K562 (cell line): ENCODE measurements around the gene NMNAT1. TPM values are rescaled to one million over a fixed set of nuclear protein-coding genes. Genes with fewer than 3 reads are reported as not detected.

Experiments used
- ARID1B ChIP-seq: fragments of 450-650 bp; IDR thresholded peaks from 2 replicates; pipeline ENCODE4 v1.6.1; 2016; ENCODE audit warnings: antibody characterized with exemption, mild to moderate bottlenecking, inconsistent platforms
- CBX5 ChIP-seq: IDR thresholded peaks from 2 replicates; pipeline ENCODE4 v1.6.1; 2014; ENCODE audit warnings: low read depth, borderline replicate concordance
- ERF ChIP-seq: fragments of 450-650 bp; formaldehyde crosslinking; IDR thresholded peaks from 2 replicates; pipeline ENCODE4 v1.4.0; 2020; ENCODE audit warnings: mild to moderate bottlenecking, mixed read lengths
- ETS2 ChIP-seq: IDR thresholded peaks from 2 replicates; pipeline ENCODE4 v1.6.1; 2016; ENCODE audit warnings: borderline replicate concordance, missing genetic modification characterization, mild to moderate bottlenecking, moderate library complexity, missing compliant biosample characterization; ENCODE audit not compliant: poor library complexity, severe bottlenecking
- MED1 ChIP-seq: sonication (generic); formaldehyde crosslinking; IDR thresholded peaks from 2 replicates; pipeline ENCODE4 v1.8.1; 2023; ENCODE audit warnings: missing genetic modification reagents, borderline replicate concordance
- NCOA1 ChIP-seq: fragments of 450-650 bp; IDR thresholded peaks from 2 replicates; pipeline ENCODE4 v1.6.1; 2016; ENCODE audit warnings: low read depth
- NFRKB ChIP-seq: fragments of 450-650 bp; IDR thresholded peaks from 2 replicates; pipeline ENCODE4 v1.6.1; 2016; ENCODE audit warnings: low read depth
- POU5F1 ChIP-seq: fragments of 150-350 bp; IDR thresholded peaks from 2 replicates; pipeline ENCODE4 v1.6.1; 2014; ENCODE audit warnings: borderline replicate concordance, low read length, low read depth, mild to moderate bottlenecking; ENCODE audit not compliant: partially characterized antibody
- PRPF4 ChIP-seq: fragments of 200-400 bp; formaldehyde crosslinking; IDR thresholded peaks from one replicate; pipeline ENCODE4 v1.6.1; 2017; ENCODE audit warnings: low read length, low read depth, mild to moderate bottlenecking; ENCODE audit not compliant: insufficient read depth, poor library complexity, severe bottlenecking
- SAFB2 ChIP-seq: fragments of 200-400 bp; formaldehyde crosslinking; IDR thresholded peaks from 2 replicates; pipeline ENCODE4 v1.6.1; 2018; ENCODE audit warnings: borderline replicate concordance, low read length, low read depth, moderate library complexity; ENCODE audit not compliant: severe bottlenecking
- SMARCE1 ChIP-seq: fragments of 450-650 bp; IDR thresholded peaks from 2 replicates; pipeline ENCODE4 v1.7.1; 2016; ENCODE audit warnings: mild to moderate bottlenecking
- THRAP3 ChIP-seq: fragments of 450-650 bp; IDR thresholded peaks from 2 replicates; pipeline ENCODE4 v1.6.1; 2016; ENCODE audit warnings: mild to moderate bottlenecking, inconsistent platforms, borderline replicate concordance
- TRIM25 ChIP-seq: fragments of 450-650 bp; IDR thresholded peaks from 2 replicates; pipeline ENCODE4 v1.7.0; 2016; ENCODE audit warnings: borderline replicate concordance
- TSC22D4 ChIP-seq: fragments of 450-650 bp; IDR thresholded peaks from 2 replicates; pipeline ENCODE4 v1.6.1; 2016; ENCODE audit warnings: missing genetic modification characterization, missing biosample characterization, control low read depth
- ZNF121 ChIP-seq: sonication (generic); formaldehyde crosslinking; conservative IDR thresholded peaks from 2 replicates; pipeline ENCODE4 v1.8.0; 2022; ENCODE audit warnings: missing genetic modification reagents
- polyA plus RNA-seq, 8 experiments: library from polyadenylated mRNA; depleted of rRNA in 4 of 8; stranded (reverse) in 5 of 8; unstranded in 3 of 8; fragments of >200 nt; fragmentation: Nextera tagmentation in 2 of 8; fragmentation: Illumina TruSeq in 1 of 8; extraction: Ambion mirVana in 2 of 8; extraction: Trizol in 1 of 8; gene quantifications; 2 replicates each; pipeline versions ENCODE4 v1.2.1 to v1.2.3, GENCODE V29; 2011 to 2014; ENCODE audit warnings: inconsistent platforms in 1 of 8, missing spikeins in 1 of 8
- total RNA-seq, 7 experiments: library from RNA; depleted of rRNA in 6 of 7; stranded (reverse); fragments of >200 nt in 6 of 7; fragmentation: Illumina TruSeq in 2 of 7; extraction: Trizol in 2 of 7; gene quantifications; 2 replicates each; pipeline versions ENCODE4 v1.2.1 to v1.2.3, GENCODE V29; 2011 to 2021; ENCODE audit warnings: low replicate concordance in 1 of 7
- TF ChIP-seq, protein P1 (sequence below): fragments of 450-650 bp; conservative IDR thresholded peaks from 2 replicates; pipeline ENCODE4 v1.6.1; 2016; ENCODE audit warnings: missing genetic modification characterization, low read depth, mild to moderate bottlenecking, missing compliant biosample characterization, moderate library complexity
- TF ChIP-seq, protein P2 (sequence below): fragments of 250-450 bp; sonication (Bioruptor Pico); IDR thresholded peaks from 2 replicates; pipeline ENCODE4 v1.5.0; 2020; ENCODE audit warnings: mild to moderate bottlenecking, borderline replicate concordance
- TF ChIP-seq, protein P3 (sequence below): fragments of 450-650 bp; formaldehyde crosslinking; IDR thresholded peaks from 2 replicates; pipeline ENCODE4 v1.4.0; 2020; ENCODE audit warnings: mild to moderate bottlenecking, mixed read lengths

Gene NMNAT1
- total and polyA plus RNA-seq, 9 of the 15 experiments (the other 6 are each of a cell fraction or from before 2014, with no cell fraction given), result 5.1 to 14.6 (median 12.1) TPM

- TF ChIP-seq TRIM25 (no peak), POU5F1 (no peak), ETS2 (tag) (no peak), NCOA1 (peak; percentile 37; the same call in 1 of the 2 replicates), NFRKB (peak; percentile 81), SAFB2 (no peak), ARID1B (peak; percentile 57; the same call in 1 of the 2 replicates), MED1 (CRISPR knock-in tag) (no peak), TSC22D4 (tag) (no peak), ERF (CRISPR knock-in tag) (peak; percentile 75; the same call in 1 of the 2 replicates), PRPF4 (no peak), ZNF121 (CRISPR knock-in tag) (no peak), SMARCE1 (peak; percentile 67; the same call in 1 of the 2 replicates), THRAP3 (no peak), CBX5 (no peak)
- TF ChIP-seq, protein P1, sequence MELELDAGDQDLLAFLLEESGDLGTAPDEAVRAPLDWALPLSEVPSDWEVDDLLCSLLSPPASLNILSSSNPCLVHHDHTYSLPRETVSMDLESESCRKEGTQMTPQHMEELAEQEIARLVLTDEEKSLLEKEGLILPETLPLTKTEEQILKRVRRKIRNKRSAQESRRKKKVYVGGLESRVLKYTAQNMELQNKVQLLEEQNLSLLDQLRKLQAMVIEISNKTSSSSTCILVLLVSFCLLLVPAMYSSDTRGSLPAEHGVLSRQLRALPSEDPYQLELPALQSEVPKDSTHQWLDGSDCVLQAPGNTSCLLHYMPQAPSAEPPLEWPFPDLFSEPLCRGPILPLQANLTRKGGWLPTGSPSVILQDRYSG, result peak; percentile 86
- TF ChIP-seq, protein P2, sequence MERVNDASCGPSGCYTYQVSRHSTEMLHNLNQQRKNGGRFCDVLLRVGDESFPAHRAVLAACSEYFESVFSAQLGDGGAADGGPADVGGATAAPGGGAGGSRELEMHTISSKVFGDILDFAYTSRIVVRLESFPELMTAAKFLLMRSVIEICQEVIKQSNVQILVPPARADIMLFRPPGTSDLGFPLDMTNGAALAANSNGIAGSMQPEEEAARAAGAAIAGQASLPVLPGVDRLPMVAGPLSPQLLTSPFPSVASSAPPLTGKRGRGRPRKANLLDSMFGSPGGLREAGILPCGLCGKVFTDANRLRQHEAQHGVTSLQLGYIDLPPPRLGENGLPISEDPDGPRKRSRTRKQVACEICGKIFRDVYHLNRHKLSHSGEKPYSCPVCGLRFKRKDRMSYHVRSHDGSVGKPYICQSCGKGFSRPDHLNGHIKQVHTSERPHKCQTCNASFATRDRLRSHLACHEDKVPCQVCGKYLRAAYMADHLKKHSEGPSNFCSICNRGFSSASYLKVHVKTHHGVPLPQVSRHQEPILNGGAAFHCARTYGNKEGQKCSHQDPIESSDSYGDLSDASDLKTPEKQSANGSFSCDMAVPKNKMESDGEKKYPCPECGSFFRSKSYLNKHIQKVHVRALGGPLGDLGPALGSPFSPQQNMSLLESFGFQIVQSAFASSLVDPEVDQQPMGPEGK (CRISPR knock-in tag), result no peak; the same call in 1 of the 2 replicates
- TF ChIP-seq, protein P3, sequence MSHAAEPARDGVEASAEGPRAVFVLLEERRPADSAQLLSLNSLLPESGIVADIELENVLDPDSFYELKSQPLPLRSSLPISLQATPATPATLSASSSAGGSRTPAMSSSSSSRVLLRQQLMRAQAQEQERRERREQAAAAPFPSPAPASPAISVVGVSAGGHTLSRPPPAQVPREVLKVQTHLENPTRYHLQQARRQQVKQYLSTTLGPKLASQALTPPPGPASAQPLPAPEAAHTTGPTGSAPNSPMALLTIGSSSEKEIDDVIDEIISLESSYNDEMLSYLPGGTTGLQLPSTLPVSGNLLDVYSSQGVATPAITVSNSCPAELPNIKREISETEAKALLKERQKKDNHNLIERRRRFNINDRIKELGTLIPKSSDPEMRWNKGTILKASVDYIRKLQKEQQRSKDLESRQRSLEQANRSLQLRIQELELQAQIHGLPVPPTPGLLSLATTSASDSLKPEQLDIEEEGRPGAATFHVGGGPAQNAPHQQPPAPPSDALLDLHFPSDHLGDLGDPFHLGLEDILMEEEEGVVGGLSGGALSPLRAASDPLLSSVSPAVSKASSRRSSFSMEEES (CRISPR knock-in tag), result no peak
Measured at GRCh38 chr1:9929431-9930385, 13.6 kb upstream of the NMNAT1 start (continued).
